SU-DHL-6 (cell line): ENCODE measurements around the gene OR2AJ1.

Experiments used
- CTCF ChIP-seq: fragments of 200-600 bp; sonication (generic); IDR thresholded peaks from one replicate; pipeline ENCODE4 v1.5.1; 2017; ENCODE audit warnings: antibody characterized with exemption, mild to moderate bottlenecking, low read length, moderate library complexity; ENCODE audit not compliant: insufficient read depth, poor library complexity, severe bottlenecking
- EZH2phosphoT487 ChIP-seq: fragments of 200-600 bp; sonication (generic), shearing (Covaris generic); conservative IDR thresholded peaks from 2 replicates; pipeline ENCODE4 v1.6.1; 2018; ENCODE audit warnings: mild to moderate bottlenecking, antibody characterized with exemption, low read length, moderate library complexity, mixed read lengths

- TF ChIP-seq CTCF, result no peak
- TF ChIP-seq EZH2phosphoT487, result no peak
Measured at GRCh38 chr1:247895976-247896375, 28.7 kb upstream of the OR2AJ1 start.
